Endothelial cell of umbilical vein (primary cell): ENCODE results near the gene TM6SF1.

Experiments
- CTCF ChIP-seq, 2 donors: IDR thresholded peaks; 1 replicate in 1 of 2; 2 replicates in 1 of 2; pipeline ENCODE4 v1.5.1; 2011; ENCODE audit warnings: low read length in 2 of 2, mild to moderate bottlenecking in 2 of 2, moderate library complexity in 2 of 2, control low read depth in 1 of 2, inconsistent platforms in 1 of 2, low read depth in 1 of 2; ENCODE audit not compliant: insufficient read depth in 1 of 2; ENCODE audit errors: extremely low read depth in 1 of 2
- EZH2 ChIP-seq: IDR thresholded peaks from 2 replicates; pipeline ENCODE4 v1.6.1; 2012; ENCODE audit warnings: borderline replicate concordance, low read depth, mild to moderate bottlenecking, moderate library complexity, low read length, inconsistent platforms; ENCODE audit not compliant: severe bottlenecking
- JUN ChIP-seq: IDR thresholded peaks from 2 replicates; pipeline ENCODE4 v1.6.1; 2011; ENCODE audit warnings: borderline replicate concordance, low read depth; ENCODE audit not compliant: insufficient read length, insufficient read depth
- MAX ChIP-seq: IDR thresholded peaks from 2 replicates; pipeline ENCODE4 v1.6.1; 2011; ENCODE audit not compliant: insufficient read depth, insufficient read length
- POLR2A ChIP-seq: IDR thresholded peaks from 2 replicates; pipeline ENCODE4 v1.6.1; 2012; ENCODE audit warnings: low read depth, mild to moderate bottlenecking, control low read depth, low read length

- TF ChIP-seq CTCF (IDR thresholded peaks at IDR 0.05; ENCODE audit: extremely low read depth in 1 of 2, insufficient read depth in 1 of 2, low read depth in 1 of 2, low read length in 2 of 2) (no peak), EZH2 (no peak), JUN (no peak), POLR2A (no peak), MAX (no peak)
Observed at GRCh38 chr15:83174891-83175290, 67.4 kb downstream of the TM6SF1 start.
